Posterior vena cava (tissue), 2 donors: ENCODE results near the gene IRS1. TPM values are rescaled to one million over a fixed set of nuclear protein-coding genes. Genes with fewer than 3 reads are reported as not detected.
A peak's percentile ranks its signal among the peaks of the same experiment; 100 is the strongest.
"Not testable (repeated sequence)": the region's sequence is repeated elsewhere in the genome, so short reads cannot be mapped to it uniquely, and the experiment has no call there.

Source experiments
- DNase-seq: peaks from one replicate; pipeline ENCODE4 v3.0.0-alpha.2; 2020; ENCODE audit warnings: low spot score
- intact Hi-C, 2 donors: fragments of 100-400 bp; cut with DNase I; formaldehyde crosslinking; loops; one replicate each; pipeline versions ENCODE4 v1.14.1 to v1.14.2; 2022 to 2023
- long read RNA-seq, 2 donors: library from polyadenylated mRNA; unstranded; transcript quantifications; one replicate each; pipeline ENCODE4 v2.0.0, GENCODE V29; 2020 to 2021
- total RNA-seq, 2 donors: library from RNA; stranded (reverse); fragmentation: NEBNext Ultra II Directional; extraction: Animal tissue kit (Norgen Biotek cat#: 25700); gene quantifications; one replicate each; pipeline ENCODE4 v1.2.1, GENCODE V29; 2021
- donor health status: DM: yes; HTN: yes; CAD: no.
- donor health status: DM: yes; HTN: yes; CAD: no.

IRS1 gene, protein sequence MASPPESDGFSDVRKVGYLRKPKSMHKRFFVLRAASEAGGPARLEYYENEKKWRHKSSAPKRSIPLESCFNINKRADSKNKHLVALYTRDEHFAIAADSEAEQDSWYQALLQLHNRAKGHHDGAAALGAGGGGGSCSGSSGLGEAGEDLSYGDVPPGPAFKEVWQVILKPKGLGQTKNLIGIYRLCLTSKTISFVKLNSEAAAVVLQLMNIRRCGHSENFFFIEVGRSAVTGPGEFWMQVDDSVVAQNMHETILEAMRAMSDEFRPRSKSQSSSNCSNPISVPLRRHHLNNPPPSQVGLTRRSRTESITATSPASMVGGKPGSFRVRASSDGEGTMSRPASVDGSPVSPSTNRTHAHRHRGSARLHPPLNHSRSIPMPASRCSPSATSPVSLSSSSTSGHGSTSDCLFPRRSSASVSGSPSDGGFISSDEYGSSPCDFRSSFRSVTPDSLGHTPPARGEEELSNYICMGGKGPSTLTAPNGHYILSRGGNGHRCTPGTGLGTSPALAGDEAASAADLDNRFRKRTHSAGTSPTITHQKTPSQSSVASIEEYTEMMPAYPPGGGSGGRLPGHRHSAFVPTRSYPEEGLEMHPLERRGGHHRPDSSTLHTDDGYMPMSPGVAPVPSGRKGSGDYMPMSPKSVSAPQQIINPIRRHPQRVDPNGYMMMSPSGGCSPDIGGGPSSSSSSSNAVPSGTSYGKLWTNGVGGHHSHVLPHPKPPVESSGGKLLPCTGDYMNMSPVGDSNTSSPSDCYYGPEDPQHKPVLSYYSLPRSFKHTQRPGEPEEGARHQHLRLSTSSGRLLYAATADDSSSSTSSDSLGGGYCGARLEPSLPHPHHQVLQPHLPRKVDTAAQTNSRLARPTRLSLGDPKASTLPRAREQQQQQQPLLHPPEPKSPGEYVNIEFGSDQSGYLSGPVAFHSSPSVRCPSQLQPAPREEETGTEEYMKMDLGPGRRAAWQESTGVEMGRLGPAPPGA (N-terminal part only)
- total RNA-seq, result 10 to 100 TPM; 10.8 to 12.4 TPM
- long read RNA-seq, donor 1, full-length matches to known transcripts, result 2 of 3 reads
- long read RNA-seq, donor 1, partial matches to known transcripts, result 0 of 3 reads
- long read RNA-seq, donor 1, other reads (novel, unspliced or antisense), result 1 of 3 reads
- long read RNA-seq, donor 2, full-length matches to known transcripts, result 6 of 8 reads
- long read RNA-seq, donor 2, partial matches to known transcripts, result 0 of 8 reads
- long read RNA-seq, donor 2, other reads (novel, unspliced or antisense), result 2 of 8 reads

DNA sequence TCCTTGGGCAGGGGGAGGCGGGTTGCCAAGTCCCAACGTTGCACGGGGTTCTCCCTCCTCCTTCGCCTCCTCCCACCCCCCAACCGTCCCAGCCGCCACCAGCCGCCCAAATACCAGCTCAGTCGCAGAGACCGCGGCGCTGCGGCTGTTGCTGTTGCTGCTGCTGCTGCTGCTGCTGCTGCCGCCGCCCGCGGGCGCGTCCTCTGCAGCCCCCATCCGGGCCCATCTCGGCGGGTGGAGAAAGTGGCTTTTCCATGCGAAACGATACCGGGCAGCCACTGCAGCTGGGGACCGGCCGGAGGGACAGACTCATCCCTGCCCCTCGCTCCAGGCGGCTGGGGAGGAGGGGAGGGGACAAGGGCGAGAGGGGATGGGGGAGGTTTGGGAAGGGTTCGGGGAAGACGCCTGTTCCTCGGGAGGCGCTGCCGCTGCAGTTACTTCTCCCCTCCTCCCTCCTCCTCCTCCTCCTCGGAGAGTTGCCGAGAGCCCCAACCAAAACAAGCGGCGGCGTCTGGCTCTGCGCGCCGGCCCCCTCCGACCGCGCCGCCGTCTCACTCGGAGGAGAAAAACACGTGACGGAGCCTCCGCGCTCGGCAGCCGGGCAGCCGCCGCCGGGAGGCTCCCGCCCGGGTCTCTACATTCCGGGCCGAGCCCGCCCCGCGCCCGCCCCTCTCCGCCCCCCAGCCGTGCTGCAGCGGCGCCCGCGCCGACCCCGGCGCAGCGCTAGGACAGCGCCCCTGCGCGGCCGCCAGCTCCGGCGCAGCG lies at the start of gene IRS1:
TSS of gene IRS1 (minus strand) at position 610 of the 765 bp plus-strand sequence. CDS start 1,082 bp downstream, outside the sequence.
- peak; percentile 90 for DNase-seq
- intact Hi-C loops, result loop anchor here in 1 of 2 donors (10.0 kb wide), 2 partner anchors 55 to 135 kb away; no protein-coding TSS in a partner anchor

DNA sequence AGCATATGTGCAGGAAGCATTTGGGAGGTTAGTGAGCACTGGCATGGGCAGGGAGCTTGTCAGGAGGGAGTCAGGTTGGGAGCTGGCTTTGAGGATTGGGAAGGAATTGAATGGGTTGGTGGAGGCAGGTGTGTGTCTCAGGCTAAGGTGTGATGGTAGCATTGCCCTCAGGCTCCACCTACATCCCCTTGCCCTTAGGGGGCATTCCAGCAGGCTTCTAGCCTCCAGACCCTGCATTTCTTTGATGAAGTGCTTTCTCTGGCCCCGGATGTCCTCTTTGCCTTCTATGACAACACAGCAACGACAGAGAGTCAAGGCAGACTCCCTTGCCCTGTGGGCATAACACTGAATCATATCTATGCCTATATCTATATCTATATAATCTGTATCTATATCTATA lies 49.7 kb upstream of the IRS1 start:
- intact Hi-C loops, result no loop called here
- DNase-seq, result no peak

DNA sequence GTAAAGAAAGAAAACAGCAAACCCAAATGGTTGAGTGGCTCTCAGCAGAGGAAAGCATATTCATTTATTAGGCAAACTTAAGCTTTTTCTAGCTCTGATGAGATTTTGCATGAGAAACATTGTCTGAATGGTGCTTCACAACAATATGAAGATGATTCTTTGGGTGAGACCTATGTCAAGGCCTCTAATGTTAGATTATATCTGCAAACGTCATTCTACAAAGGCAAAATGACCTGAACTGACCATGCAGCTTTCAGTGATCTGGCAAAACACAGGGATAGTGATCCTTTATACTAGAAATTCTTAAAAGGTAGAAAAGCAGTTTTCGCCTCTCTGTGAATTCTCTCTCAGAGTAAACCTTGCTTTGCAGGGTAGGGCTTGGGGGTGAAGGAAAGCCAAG lies 47.9 kb upstream of the IRS1 start:
- intact Hi-C loops, result no loop called here

DNA sequence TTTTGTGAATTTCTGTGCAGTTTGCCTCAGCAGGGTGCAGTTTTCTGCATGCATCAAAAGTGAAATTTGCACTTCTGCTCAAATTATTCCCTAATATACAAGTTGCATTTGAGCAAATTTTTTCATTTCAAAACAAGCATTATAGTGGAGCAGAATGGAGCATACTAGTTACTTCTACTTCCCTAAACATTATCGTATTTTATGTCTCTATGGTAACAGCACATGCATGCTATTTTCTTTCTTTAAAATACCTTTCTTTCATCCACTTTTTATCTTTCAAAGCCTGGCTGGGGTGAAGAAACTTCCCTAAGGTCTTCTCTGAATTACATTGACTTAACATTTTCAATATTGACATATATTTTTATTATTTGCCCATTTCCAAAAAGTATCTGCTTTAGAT lies 47.5 kb upstream of the IRS1 start:
- no peak for DNase-seq
- intact Hi-C loops, result no loop called here

More for the DNA sequence above, 47.9 kb upstream of the IRS1 start:
- no peak for DNase-seq

DNA sequence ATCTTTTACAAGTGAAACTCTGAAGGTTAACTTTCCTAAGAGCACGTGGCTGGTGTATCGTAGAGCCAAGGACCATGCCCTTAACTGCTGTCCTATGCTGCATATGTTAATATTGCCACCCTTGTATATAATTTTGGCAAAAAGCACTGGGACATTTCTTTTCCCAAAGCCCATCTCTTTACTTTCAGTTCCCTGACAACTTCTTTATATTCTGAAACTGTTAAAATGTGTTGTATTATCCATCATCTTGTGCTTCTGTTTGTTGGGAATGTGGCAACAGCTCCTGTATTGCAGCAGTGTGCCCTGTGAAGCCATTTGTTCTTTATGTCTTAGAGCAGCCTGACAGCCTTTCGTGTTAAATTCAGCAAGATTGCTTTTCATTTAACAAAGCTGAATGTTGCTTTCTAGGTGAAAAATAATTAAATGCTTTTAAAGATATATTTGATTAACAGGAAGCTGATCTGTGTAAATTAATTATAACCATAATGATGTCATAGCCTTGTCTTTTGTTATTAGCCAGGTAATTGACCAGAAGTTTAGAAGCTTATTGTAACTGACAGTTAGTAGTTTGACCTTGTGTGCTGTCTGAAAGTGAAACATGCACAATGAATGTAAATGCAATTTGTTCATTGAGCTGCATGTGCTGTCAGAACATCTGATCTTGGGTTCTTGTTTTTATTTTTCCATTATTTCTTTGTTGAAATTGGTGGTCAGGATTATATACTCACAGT lies 45.9 kb upstream of the IRS1 start:
- intact Hi-C loops, result no loop called here
- DNase-seq, result no peak

DNA sequence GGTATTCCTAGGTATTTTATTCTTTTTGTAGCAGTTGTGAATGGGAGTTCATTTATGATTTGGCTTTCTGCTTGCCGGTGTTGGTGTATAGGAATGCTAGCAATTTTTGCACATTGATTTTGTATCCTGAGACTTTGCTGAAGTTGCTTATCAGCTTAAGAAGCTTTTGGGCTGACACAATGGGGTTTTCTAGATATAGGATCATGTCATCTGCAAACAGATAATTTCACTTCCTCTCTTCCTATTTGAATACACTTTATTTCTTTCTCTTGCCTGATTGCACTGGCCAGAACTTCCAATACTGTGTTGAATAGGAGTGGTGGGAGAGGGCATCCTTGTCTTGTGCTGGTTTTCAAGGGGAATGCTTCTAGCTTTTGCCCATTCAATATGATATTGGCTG lies 43.4 kb upstream of the IRS1 start:
- DNase-seq, intact Hi-C loops: not testable (repeated sequence)

DNA sequence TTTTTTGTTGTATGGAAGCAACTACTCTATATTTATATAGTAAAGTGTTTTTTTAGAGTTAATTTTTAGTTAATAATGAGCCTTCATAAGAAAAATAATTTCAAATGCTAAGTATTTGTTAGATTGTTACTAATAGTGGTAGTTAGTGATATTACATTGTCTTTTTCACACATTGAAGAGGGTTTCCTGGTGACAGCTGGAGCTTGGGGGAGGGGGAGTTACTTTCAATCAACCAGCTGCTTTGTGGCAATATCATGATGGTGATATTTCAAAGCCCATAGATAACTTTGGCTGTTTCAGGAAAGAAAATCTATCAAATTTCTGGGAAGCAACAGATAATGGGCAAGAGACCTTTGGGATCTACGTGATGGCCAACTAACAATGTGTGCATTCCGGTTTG lies 40.3 kb upstream of the IRS1 start:
- intact Hi-C loops, result loop anchor here (10.0 kb wide), 2 partner anchors 145 to 1165 kb away; no protein-coding TSS in a partner anchor
- no peak for DNase-seq

DNA sequence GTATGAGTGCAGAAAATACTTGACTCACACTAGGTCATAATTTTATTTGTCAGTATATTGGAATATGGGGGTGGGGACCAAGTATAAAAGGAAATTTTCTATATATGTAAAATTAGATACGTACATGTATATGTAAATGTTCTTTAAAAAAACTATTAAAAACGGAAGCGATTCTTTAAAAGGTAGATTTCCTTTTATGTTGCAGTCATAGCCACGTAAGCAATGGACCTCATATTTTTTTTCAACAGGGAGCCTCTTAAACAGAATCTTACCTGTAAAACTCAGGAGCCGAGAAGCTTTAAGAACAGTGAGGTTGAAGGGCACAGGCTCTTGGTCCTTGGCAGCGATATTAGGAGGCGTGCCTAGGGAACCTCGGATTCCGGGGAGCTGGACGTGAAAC lies 39.5 kb upstream of the IRS1 start:
- intact Hi-C loops, result loop anchor here (10.0 kb wide), 2 partner anchors 146 to 1164 kb away; no protein-coding TSS in a partner anchor
- DNase-seq, result no peak

DNA sequence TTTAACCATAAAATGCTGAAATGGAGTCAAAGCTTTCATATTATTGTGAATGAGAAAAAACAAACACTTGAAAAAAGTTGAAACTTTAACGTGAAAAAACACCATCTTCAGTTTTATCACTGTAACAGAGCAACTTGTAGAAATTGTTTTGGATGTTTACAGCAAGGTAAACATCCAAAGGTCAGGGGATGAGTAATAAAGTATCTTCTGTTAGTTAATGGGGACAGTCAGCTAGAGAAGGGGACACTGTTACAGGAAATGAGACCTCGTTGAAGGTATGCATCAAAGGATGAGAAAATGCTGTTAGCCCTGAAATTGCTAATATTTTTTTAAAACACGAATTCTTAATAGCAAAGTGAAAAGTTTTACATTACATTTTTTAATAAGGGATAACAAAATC lies 39.1 kb upstream of the IRS1 start:
- DNase-seq, result no peak
- intact Hi-C loops, result loop anchor here (10.0 kb wide), 2 partner anchors 146 to 1164 kb away; no protein-coding TSS in a partner anchor

DNA sequence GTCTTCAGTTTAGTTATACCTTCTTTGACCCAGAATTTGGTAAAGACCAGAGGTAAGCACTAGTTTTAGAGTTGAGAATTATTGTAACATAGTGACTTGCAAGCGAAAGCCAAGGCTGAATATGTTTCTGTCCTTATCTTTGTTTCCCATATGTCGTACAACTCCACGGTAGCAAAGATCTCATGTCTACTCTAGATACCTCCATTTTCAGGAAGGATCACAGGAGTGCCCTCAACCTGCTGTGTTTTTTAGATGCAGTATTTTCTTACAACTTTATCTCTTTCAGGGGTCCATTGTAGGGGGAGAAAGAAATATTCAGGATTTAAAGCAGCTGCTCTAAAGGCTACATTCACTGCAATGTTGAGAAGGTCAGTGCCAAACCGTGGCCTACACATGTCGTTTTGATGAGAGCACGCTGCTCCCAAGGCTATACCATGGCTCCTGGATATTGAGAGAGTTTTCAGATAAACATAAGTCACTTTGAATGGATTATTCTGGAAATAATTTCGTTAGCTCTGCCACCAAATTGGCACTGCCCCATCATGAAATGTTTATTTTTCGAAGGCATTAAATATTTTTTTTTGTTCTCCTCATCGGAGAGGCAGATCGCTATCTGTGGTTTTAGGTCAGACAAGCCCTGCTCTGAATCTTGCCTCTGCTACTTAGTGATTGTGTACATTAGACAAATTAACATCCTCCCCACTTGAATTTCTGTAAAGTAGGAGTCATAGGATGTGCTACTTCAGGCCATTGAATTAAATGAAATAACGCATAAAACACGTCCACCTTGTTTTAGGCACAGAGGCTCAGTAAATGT lies 38.4 kb upstream of the IRS1 start:
- intact Hi-C loops, result loop anchor here (2.0 to 10.0 kb wide), 3 partner anchors 37 to 1163 kb away; no protein-coding TSS in a partner anchor
- no peak for DNase-seq

DNA sequence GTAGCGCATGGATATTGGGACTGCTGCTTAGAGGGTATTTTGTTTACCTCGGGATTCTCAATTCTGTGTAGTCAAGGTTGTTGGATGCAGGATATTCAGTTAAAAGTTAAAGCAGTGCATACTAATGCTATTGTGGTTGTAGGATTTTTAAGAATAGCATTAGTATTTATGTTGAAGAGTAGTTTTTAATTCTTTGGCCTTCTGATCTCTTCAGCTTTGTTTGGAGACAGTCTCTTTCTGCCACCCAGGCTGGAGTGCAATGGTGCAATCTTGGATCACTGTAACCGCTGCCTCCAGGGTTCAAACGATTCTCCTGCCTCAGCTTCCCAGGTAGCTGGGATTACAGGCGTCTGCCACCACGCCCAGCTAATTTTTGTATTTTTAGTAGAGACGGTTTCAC lies 37.7 kb upstream of the IRS1 start:
- intact Hi-C loops, result loop anchor here (2.0 to 10.0 kb wide), 3 partner anchors 37 to 1163 kb away; no protein-coding TSS in a partner anchor
- no peak for DNase-seq

DNA sequence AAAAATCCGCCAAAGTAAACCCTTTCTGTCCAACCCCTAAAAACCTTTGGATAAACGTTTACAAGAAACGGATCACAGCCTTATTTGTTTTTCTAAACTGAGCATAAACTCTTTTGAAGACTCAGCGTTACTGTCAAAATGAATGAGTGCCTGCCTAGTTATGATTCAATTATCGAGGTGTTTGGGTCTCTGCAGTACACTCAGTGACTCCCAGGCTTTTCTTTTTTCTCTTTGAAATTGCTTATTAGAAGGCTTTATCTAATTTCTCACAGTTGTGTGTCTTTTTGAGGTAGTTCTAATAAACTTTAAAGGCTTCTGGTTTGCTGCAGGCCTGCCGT lies 36.9 kb upstream of the IRS1 start:
- intact Hi-C loops, result loop anchor here (2.0 to 10.0 kb wide), 3 partner anchors 36 to 1162 kb away; no protein-coding TSS in a partner anchor

DNA sequence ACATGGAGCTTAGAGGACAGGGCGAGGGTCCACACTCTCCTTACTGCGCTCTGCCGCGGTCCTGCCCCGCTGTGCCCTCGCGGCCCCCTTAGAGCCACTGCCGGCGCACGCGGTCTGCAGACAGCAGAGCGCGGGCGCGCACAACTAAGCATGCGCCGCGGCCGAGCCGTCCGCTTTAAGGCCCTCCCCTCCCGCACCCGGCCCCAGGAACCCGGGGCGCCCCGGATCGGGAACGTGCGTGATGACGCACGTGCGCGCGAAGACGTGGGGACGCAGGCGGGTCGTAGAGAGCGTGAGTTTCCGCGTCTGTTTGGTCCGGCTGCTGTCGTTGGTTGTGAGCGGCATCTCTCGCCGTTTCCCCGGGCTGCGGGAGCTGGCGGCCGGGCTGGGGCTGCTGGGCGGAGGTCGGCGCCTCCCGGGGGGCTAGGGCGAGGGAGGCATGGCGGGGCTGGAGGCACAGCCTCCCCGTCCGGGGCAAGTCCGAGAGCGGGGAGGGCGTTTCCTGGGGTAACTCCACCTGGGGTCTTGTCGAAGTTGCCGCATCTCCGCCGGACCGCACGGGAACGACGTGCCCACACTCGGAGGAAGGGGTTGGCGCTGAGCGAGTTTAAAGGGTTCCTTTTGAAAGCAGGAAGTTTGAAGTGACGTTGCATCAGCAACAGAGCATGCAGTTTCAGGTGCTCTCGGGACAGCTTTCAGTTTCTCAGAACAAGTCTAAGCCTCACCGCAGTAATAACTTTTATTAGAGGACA lies 36.4 kb upstream of the IRS1 start, which contains the start of gene RHBDD1:
TSS of gene RHBDD1 (plus strand) at position 259 of the 752 bp plus-strand sequence. CDS start 28,640 bp downstream, outside the sequence.
- DNase-seq, result peak; percentile 98
- intact Hi-C loops, result loop anchor here (2.0 to 10.0 kb wide), 3 partner anchors 35 to 1161 kb away; no protein-coding TSS in a partner anchor

More for the DNA sequence above, 36.9 kb upstream of the IRS1 start:
- DNase-seq, result no peak

DNA sequence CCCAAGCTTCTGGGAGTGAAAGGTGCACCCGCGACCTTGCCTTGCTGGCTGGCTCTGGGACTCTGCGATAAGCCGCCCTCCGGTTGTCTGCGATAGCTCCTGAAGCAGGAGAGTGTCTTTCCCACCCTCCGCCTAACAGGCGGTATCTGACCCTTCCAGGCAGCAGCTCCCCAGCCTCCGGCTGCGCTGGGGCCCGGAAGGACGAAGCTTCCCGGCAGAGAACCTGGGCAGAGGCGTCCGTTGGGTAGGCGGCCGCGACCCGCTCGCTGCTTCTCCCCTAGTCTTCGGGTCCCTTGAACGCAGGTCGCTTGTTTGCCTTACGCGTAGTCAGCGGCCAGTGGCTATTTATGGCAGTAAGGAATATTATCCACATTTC lies 35.8 kb upstream of the IRS1 start:
- DNase-seq, result peak; percentile 82
- intact Hi-C loops, result loop anchor here (10.0 kb wide), 2 partner anchors 149 to 1161 kb away; no protein-coding TSS in a partner anchor

DNA sequence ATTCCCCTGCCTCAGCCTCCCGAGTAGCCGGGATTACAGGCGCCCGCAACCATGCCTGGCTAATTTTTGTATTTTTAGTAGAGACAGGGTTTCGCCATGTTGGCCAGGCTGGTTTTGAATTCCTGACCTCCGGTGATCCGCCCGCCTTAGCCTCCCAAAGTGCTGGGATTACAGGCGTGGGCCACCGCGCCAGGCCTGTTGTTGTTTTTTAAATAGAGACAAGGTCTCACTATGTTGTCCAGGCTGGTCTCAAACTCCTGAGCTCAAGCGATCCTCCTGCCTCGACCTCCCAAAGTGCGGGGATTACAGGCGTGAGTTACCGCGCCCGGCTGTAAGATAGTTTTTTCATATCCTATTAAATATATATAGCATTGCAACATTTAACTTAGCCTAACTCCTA lies 35.3 kb upstream of the IRS1 start:
- not testable (repeated sequence) for DNase-seq
- intact Hi-C loops, result loop anchor here (10.0 kb wide), 2 partner anchors 150 to 1160 kb away; no protein-coding TSS in a partner anchor

DNA sequence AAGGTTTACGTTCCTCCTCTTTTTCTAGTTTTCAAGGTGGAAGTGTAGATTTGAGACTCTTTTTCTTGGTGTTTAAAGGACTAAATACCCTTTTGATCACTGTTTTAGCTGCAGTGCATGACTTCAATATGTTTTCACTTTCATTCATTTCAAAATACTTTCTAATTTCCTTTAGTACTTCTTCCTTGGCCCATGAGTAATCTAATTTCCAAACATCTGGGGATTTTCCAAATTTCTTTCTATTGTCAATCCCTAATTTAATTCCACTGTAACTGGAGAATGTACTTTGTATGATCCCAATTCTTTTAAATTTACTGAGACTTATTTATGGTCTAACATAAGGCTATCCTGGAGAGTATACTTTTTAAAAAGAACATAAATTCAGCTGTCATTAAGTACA lies 32.4 kb upstream of the IRS1 start:
- intact Hi-C loops, result loop anchor here (10.0 kb wide), 2 partner anchors 153 to 1157 kb away; no protein-coding TSS in a partner anchor
- DNase-seq, result no peak
